HG03045 (cell line): ENCODE data around the gene SCARB2.

Source experiments
- ATAC-seq: cut with Tn5 transposase; IDR thresholded peaks from one replicate; pipeline ENCODE4 v1.9.1; 2021; ENCODE audit warnings: mild to moderate bottlenecking, moderate library complexity; ENCODE audit not compliant: unreplicated experiment

The SCARB2 gene

DNA sequence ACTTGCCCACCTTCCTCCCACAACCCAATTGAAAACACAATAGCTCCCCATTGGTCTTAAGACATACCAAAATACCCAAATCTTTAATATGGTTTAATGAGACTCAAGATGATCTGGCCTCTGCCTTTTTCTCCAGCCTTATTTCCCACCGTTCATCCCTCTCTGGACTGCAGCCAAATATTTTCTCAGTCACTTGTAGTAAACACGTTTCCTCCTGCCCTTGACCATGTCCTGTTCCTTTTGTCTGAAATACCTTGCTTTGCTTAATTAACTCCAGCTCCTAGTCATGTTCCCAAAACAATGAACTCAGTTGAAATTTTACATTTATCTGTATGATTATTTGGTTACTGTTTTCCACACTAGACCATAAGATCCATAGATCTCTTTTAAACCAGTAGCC, 57.0 kb downstream of the SCARB2 start:
- ATAC-seq = no peak

DNA sequence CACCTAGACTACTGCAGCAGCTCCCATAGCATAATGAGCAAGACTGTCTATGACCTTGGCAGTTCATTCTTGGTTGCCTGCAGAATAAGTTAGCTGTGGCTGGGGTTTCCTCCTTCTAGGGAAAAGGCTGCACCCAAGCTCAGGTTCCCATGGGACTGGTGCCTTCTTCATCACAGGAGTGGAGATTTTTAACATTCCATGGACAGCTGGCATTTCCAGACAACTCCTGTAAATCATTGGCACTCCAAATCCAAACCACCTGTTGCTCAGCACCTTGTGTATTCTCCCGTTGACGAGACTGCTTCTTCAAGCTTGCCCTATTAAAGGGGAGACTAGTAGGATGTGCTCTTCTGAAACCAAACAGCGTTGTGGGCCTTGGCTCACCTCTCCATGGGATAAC, 57.6 kb downstream of the SCARB2 start:
- ATAC-seq = no peak

DNA sequence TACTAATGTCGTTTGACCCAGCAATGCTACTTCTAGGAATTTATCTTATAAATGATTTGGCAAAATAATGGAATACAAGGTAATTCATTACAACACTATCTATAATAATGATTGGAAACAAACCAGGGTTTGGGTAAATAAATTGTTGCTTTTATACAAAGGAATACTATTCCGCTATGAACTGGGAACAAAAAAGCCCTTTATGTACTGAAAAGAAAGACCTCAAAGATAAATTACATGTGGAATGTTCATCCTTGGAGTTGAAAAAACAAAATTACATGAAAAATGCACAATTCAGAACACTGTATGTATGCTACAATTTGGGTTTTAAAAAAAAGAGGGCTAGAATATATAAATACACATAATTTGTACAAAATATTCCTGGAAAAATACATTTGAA, 60.3 kb downstream of the SCARB2 start:
- no peak for ATAC-seq

DNA sequence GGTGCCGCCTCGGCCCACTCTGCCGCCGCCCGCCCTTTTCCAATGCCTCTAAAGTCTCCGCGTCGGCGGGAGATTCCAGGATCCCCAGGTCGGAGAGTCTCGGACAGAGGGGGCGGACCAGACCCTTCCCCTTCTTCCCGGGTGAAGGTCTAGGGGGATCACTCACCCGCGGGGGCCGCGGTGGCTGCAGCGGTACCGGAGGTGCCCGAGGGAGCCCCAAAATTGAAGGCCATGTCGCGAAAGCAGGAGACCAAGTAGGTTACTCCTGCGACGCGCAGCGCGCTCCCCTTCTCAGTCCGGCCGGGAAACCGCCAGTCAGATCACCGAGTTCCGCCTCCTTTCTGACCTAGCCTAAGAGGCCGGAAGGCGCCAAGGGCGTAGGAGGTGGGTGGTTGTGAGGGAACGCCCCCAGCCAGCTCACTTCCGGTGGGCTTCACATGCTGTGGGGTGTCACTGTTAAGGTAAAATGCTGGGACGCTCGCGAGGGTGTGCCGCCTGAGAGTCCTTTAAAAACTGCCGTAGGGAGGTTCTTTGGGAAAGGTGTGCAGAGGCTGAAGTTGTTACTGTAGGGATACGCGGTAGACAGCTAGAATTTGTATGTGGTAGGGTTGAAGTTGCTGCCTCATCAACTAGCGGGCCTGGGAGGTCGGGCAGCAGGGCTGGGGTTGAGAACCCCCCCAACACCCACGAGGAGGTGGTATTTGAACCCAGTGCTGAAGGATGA, 65.3 kb downstream of the SCARB2 start, which contains the start of gene NUP54:
Gene NUP54, minus strand, starts transcription at position 256 of the 724 bp plus-strand sequence. Its CDS starts 23 bp downstream, at position 233.
- peak; percentile 99 for ATAC-seq

DNA sequence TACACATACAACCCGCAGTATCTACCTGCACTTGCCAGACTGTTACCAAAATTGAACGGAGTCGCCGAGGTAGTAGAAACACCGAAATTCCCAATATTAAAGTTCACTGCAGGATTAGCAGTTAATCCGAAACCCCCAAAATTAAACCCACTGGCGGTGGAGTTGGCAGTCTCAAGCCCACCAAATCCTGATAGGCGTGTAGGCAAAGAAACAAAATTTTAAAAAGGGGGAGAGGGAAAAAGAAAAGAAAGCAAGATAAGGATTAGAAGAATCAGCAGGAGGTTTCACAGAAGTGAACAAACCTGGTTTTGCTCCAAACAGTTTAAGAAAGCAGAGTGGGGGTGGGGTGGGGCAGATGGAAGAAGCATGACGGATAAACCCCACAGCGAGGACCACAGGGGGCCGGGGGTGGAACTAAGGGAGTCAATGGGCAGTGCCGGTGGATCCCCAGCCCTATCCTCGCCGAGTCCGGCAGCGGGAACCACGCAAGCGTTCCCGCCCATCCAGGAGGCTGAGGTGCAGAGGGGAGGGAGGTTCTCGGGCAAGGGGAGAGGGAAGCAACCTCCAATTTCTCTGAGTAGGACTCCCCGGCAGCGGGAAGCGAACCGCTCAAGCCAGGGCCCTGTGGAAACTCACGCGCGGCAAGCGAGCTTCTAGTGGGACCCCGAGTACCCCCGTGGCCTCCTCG, 66.0 kb downstream of the SCARB2 start:
- ATAC-seq = peak; percentile 43

DNA sequence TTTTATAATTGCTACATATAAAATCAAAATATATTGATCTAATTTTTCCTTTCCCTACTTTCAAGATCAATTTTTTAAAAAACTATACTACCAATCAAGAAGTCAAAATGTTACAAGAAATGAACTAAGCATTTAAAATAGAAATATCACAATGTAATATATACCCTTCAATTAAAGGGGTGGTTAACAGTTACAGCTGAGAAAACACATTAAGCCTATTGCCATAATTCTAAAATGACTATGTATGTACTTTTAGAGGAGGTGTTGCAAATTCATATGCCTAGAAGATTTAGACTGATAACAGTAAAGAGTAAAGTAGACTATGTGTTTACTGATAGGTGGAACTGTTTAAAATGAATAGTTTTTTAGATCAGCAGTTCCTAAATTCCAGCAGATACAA, 69.1 kb downstream of the SCARB2 start:
- ATAC-seq = no peak

DNA sequence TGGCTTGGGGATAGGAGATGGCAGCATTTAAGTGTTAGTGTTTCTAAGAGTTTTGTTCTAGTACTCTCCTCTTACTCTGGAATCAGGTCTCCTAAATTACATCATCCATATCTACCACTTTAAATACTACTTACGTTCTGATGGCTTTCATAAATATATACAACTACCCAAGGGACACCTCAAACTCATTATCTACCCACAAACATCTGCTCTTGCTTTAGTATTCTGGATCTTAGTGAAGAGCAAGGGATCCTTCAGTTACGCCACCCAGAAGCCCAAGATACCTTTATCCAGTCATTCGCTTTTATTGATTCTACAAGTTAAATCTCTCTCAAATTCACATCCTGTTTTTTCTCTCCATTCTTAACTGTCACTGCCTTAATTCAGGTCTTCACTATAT, 72.4 kb downstream of the SCARB2 start:
- ATAC-seq = no peak

DNA sequence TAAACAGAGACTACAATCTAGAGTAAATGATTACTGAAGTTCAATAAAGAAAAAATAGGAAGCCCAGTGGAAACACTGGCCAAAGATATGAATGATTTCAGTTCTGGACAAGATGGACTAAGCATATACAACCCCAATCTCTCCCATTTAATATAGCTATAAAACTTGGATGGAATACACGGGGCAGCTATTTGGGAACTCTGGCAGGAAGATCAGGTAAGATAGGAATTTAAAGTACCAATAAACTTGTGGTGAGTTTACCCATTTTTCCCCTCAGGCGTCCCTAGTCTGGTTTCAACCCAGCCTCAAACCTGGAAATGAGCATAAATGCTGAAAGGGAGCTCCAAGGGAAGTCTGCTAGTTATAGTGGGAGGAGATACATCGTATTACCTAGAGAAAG, 85.9 kb downstream of the SCARB2 start:
- no peak for ATAC-seq

DNA sequence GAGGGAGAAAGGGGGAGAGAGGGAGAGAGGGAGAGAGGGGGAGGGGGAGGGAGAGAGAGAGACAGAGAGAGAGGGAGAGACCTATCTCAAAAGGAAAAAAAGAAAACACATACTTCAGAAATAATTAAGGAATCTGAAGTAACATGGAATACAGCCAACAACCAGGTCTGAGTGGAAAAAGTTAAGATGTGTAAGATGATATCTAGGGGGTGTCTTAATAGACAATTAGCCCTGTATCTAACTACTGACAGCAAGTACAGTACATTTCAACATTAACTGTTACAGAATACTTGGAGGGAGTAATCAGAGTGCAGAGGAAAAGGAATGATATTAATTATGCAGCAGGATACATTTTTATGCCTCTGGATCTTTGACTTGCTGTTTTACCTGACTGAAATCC, 87.8 kb downstream of the SCARB2 start:
- ATAC-seq = no peak

DNA sequence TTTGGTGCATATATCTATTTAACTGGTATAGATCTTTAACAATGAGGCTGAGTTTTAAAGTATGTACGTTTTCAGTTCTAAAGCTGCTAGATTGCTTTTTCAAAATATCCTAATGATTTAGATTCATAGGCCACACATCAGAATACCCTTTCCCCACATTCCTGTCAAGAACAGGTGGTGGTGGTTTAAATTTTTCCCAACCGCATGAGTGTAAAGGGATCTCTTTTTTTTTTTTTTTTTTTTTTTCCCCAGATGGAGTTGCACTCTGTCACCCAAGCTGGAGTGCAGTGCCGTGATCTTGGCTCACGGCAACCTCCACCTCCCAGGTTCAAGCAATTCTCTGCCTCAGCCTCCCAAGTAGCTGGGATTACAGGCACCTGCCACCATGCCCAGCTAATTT, 93.4 kb downstream of the SCARB2 start:
- no peak for ATAC-seq

DNA sequence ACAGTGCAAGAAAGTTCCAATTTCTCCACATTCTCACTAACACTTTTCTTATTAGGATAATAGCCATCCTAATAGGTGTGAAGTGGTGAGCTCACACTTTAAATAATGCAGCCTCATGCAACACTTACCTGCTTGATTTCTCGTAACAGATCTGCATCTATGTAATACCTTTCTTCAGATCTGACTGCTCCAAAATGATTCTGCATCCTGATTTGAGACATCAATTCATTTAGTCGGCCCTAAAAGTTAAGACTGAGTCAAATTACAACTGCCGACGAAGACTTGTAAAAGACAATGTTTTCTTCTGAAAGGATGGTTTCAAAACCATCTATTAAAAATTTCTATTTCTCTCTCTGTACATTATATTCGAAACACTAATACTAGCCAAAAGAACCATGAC, 96.1 kb downstream of the SCARB2 start:
- ATAC-seq = no peak

DNA sequence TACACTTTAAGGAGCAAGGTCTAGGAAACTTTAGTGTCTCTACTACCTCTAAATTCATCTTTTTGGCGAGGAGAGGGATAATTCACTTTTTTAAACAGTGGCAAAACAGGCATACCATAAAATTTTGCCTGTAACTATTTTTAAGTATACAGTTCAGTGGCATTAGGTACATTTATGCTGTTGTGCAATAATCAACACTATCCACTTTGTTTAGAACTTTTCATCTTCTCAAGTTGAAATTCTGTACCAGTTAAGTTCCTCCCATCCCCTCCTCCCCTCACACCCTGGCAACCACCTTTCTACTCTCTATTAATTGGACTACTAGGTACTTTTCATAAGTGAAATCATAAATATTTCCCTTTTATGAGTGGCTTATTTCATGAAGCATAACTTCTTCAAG, 96.8 kb downstream of the SCARB2 start:
- ATAC-seq = no peak
